Embryonic facial prominence (tissue), 1 donor: ENCODE measurements around the gene HNF1A.
A peak's percentile ranks its signal among the peaks of the same experiment; 100 is the strongest.

Source experiments
- DNase-seq: peaks from one replicate; pipeline ENCODE4 v3.0.0-alpha.2; 2016; ENCODE audit errors: extremely low spot score

Gene HNF1A

GRCh38 chr12:120959111-120959878 lies 19.0 kb upstream of the HNF1A start:
- DNase-seq: no peak

DNA sequence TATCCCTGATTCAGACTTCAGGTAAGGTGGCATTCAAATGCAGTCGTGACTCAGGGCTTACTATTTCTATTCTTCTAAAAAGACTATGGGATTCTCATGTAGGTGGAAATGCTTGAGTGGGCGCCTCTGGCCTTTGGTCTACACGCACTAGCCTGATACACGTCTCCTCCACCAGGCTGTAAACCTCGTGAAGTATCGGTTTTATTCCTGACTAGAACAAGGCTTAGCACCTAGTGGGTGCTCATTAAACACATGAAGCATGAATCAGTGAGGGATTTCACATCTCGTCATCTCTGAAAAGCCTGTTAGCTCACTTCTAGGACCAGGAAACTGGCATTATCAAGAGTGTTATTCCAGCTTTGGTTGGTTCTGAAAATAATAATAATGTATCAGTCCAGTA lies 17.7 kb upstream of the HNF1A start:
- DNase-seq: no peak

DNA sequence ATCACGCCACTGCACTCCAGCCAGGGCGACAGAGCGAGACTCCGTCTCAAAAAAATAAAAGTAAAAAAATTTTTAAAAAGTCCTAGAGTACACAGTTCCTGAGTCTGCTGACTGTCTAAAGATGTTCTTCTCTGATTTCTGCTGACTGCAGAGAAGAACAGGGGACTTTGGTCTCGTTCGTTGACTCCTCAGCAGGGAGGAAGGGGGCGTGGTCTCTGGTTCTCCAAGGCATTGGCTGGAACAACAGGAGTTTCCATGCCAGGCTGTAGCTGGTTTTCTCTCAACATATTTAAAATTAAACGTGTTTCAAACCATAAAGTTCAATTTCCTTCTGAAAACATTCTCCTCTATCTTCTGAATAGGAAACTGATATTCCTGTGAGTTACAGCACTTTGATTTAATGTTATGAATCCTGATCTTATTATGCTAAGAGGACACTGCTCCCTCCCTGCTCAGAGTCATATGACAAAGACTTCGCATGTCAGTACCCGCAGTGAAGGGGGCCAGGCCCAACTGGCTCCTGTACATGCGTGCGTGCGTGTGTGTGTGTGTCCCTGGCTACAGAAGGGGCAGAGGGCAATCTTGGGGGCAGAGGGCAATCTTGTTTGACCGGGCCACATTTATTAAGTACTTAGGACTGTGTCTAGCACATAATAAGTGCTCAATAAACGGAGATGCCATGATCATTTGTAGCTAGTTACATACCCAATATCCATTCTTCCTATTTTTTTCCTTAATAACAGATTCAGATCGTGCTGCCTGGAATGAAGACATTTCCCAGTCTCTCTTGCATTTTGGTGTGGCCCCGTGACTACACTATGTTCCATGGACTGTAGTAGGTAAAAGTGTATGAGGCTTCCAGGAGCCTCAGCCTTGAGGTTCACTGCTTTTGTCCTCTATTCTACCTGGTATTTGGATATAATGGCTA lies 16.5 kb upstream of the HNF1A start:
- no peak for DNase-seq

DNA sequence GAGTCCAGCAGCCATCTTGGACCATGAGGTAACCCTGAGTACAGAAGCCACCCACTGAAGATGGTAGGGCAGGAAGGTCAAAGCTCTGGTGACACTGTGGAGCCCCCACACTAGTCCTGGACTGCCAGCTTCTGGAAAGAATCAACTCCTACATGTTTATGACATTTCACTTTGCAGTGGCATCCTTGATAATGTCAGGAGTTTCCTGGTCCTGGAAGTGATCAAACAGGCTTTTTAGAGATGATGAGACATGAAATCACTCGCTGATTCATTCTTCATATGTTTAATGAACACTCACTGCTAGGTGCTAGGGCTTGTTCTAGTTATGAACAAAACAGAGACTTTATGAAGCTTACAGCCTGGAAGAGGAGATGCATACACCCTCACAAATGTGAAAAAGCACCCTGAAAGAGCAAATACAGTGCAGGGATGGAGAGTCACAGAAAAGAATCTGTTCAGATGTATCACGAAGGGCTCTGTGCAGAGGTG lies 15.8 kb upstream of the HNF1A start:
- no peak for DNase-seq

DNA sequence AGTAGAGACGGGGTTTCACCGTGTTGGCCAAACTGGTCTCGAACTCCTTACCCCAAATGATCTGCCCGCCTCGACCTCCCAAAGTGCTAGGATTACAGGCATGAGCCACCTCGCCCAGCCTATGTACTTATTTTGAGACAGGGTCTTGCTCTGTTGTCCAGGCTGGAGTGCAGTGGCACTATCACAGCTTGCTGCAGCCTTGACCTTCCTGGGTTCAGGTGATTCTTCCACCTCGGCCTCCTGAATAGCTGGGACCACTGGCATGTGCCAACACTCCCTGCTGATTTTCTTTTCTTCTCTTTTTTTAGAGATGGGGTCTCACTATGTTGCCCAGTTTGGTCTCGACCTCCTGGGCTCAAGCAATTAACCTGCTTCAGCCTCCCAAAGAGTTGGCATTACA lies 14.0 kb upstream of the HNF1A start:
- no peak for DNase-seq

DNA sequence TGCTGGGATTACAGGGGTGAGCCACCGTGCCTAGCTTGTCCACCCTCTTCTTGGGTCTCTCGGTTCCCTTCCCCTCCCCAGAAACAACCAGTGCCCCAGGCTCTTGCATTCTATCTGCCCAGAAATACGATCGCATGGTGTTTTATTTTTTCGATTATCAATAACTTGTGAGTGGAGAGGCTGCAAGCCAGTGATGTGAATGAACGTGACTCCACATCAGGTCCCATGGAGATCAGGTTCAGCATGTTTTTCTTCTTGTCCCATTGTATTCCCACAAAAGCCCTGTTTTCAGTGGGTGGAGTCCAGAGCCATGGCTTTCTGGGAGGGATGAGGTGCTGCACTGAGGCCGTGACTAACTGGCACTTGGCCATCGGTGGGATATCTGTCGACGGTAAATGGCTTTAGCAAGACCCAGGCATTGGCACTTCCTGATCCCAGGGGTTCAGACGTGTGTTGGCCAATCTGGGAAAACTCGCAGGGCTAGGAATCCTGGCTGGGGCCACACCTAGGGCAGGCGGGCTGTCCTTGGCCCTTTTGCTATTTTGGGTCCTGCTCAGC lies 12.7 kb upstream of the HNF1A start:
- DNase-seq: no peak

DNA sequence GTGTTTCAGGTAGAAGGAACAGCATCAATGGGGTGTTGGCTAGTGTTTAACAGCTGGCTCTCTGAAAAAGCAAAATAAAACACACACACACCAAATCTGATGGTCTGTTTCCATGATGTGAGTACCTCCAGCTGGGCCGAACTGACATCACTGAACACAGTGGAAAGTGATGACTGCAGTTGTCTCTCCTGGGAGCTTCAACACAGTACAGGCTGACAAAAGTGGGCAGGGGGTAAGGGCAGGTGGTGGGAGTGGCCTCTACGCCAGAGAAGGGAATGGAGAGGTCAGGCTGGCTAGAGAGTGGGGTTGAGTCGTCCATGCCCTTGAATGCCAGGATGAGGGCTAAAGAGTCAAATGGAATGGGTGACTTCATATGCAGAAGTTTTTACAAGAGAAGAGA lies 8.0 kb upstream of the HNF1A start:
- no peak for DNase-seq

DNA sequence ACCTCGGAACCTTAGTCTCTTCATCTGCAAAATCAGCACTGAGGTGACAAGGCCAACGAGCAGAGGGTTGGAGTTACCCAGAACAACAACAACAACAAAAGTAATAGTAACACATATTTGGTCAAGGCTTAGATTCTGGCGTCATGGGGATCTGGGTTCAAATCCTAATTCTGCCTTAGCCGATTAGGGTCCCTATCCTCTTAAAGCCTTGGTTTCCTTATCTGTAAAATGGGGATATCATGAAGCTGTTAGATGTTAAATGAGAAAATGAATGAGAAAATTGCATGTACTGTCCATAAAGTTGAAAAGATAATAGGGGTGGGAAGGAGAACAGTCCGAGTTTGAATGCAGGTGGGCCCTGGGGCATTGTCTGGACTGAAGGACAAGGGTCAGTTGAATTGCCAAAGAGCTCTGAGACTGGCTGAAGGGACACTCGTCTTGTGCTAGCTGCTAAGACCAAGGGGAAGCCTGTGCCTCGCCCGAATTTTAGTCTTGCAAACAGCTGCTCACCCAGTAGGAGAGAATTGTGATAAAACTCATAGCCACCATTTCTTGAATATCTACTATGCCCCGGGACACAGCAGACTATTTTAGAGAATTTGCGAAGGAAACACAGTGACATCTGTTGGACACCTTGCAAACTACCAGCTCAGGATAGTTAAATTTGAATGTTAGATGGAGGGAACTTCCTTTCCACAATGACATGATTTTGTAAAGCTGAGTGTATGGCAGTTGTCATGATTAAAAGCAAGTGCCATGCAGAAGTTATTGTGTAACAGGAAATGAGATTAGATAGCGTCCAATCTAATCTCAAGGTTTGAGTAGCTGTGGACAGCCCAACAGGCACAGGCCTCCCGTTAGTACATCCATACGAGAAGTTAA lies 6.8 kb upstream of the HNF1A start:
- peak; percentile 9 for DNase-seq

DNA sequence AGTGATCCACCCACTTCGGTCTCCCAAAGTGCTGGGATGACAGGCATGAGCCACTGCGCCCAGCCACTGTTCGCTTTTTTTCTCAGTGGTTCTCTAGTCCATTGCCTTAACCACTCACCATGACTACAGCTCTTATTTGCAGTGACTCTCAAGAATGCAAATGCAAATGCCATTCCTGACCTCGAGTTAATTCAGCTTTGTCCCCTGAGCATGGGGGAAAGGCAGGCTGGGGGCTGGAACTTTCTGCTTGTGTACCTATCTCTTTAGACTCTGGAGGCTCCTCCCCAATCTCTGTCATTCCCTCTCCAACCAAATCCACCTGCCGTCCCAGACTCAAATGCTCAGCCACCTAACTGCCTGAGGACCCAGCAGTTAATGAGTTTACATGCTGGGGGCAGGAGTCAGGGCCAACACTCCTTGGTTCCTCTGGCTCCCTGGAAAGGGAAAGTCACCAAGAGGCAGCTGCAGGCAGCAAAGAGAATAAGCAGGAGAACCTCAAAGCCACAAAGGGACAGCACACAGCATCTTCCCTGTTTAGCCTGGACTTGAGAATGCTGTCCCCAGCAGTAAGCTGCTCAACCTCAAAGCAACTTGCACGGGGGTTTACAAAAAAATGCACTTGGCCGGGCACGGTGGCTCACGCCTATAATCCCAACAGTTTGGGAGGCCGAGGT lies 5.3 kb upstream of the HNF1A start:
- DNase-seq: no peak

GRCh38 chr12:120977531-120978295 lies 630 bp upstream of the HNF1A start:
- no peak for DNase-seq

DNA sequence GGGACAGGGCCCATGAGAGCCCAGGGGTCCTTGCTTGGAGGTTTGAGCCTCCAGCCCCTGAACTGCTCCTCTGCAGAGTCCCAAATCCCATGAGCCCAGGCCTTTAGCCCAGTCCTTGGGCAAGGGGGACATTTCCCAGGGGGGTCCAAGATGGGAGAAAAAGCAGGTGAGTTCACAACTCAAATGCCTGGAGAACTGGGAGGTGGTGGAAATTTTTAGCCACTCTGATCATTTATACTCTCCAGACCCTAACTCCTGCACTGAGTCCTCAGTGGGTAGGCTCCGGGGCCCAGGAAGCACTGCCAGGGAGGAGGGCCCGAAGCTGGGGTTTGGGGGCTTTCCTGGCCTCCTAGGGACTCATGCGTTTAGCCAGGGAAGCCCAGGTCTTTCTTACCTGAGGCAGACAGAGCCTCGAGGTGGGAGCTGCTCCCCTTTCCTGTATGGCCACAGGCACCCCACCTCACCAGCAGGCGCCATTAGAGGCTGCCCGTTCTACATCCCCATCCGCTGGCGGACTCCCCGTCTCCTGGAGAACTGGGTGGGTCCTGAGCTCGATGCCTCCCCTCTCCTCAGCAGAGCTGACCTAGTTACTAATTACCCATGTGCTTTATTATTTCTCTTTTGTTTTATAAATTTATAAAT lies 998 bp downstream of the HNF1A start:
- no peak for DNase-seq

DNA sequence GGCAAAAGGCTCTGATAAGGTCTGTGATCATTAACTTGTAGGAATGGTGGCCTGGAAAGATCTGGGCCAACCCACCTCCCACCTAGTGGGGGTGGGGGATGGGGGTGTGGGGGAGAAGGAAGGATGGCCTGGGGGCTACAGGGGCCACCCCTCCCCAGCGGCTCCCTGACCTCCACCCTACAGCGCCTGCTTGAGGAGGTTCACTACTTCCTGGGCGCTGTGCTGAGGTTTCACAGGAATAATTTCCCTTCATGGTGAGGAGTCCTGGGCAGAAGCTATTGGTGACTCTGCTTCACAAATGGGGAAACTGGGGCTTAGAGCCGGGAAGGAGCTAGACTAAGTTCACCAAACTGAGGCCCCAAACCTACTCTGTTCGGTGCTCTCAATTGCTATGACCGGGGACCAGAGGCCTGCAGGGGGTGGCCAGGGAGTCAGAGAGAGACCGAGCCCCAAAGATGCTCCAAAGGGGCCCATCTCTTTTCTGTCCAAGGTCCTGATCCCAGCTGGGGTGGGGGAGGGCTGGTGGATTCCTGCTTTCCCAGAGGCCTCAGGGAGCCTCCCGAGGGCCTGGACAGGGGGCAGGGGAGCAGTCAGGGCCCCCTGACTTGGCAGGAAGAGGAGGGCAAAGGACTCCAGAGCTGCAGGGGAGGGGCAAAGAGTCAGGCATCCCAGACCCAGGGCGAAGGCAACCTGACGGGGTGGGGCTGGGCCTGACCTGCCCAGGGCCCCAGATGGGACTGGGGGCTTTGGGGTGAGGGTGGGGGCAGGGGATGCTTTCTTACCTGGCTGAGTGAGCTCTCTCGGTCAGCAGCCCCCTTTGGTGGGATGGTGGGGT lies 1.7 kb downstream of the HNF1A start:
- no peak for DNase-seq

- no peak for DNase-seq
Observed at GRCh38 chr12:120980800-120981368, 2.5 kb downstream of the HNF1A start.

GRCh38 chr12:120981407-120981941 lies 3.1 kb downstream of the HNF1A start:
- DNase-seq: no peak

DNA sequence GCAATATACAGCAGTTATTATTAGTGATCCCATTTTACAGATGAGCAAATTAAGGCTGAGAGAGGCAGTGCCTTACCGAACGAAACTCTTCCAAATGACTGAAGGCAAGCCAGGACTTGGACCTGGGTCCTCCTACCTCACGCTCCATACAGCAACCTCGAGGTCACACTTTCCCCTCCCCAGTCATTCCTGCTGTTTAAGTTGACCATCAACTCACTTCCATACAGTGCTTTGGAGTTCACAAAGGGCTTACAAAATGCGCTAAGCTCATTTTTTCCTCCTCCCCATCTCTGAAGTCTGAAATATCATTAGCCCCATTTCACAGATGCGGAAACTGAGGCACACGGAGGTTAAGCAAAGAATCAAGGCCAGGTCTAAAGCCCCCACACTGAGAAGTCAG lies 4.3 kb downstream of the HNF1A start:
- no peak for DNase-seq

- no peak for DNase-seq
Observed at GRCh38 chr12:120983759-120984158, 5.4 kb downstream of the HNF1A start.

DNA sequence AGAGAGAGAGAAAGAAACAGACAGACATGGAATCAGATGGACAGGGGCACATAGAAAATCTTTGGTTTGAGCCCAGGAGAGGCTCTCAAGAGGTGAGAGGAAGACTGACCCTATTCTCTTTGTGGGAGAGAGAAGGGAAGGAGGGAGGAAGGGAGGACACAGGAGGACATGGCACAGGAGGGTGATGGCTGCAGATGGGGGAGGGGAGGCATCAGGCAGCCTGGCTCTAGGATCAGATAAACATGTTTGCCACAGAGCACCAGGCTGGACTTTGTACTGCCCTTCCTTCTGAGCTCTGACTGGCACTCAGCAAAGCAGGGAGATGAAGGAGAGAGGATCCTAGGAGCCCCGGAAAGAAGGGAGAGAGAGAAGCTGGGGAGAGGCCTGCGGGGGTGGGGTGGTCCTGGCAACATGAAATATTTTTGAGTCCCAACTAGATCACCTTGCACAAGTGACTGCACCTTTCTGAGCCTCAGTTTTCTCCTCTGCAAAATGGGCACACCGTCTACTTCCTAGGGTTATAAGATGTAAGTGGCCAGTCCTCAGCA lies 6.1 kb downstream of the HNF1A start:
- no peak for DNase-seq

DNA sequence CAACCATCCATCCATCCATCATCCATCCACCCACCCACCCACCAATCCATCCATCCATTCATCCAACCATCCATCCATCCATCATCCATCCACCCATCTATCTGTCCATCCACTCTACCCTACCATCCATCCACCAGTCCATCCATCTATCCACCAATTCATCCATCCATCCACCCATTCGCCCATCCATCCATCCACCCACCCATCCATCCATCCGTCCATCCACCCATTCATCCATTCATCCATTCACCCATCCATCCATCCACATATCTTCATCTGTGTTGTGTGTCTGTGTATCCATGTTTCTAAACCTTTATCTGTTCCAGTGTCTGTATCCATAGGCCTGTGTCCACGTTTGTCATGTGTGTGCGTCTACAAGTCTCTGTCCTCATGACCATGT lies 9.9 kb downstream of the HNF1A start:
- no peak for DNase-seq
